GM19099 (cell line): ENCODE data around the gene EIF2A.

ENCODE experiments used
- POLR2A ChIP-seq: IDR thresholded peaks from 3 replicates; pipeline ENCODE4 v1.6.1; 2011; ENCODE audit warnings: low read depth; ENCODE audit not compliant: insufficient read length; ENCODE audit errors: extremely low read depth

The EIF2A gene

DNA sequence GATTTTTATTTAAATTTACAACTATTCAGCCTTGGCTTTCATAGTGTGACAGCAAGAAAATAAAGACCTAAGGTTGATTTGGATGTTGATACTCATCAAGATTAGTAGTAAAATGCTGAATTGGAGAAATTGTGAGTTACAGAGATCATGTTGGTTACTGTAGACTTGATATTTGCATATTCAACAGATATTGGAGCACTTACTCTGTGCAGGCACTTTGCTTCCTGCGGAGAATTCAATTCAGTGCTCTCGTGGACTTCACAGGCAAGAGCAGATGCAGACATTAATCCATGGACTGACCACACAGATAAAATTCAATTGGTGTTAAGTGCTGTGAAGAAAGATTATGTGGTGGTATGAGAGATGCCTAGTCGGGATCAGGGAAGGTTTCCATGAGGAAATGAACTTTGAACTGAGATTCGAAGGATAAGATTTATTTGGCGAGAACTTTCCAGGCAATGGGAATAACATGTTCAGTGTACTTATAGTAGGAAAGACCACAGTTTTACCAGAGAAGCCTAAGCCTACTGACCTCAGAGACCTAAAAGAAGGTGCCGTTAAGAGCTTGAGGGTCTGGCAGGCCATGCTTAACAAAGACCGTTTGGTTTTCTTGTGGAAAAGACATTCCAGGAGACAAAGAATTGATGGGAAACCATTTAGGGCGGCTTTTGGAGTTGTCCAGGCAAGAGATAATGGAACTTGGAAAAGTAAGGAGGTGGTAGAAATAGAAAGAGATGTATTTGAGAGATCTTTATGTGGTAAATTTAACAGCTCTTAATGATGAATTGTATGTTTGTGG, 60.9 kb downstream of the EIF2A start:
- TF ChIP-seq POLR2A = no peak

DNA sequence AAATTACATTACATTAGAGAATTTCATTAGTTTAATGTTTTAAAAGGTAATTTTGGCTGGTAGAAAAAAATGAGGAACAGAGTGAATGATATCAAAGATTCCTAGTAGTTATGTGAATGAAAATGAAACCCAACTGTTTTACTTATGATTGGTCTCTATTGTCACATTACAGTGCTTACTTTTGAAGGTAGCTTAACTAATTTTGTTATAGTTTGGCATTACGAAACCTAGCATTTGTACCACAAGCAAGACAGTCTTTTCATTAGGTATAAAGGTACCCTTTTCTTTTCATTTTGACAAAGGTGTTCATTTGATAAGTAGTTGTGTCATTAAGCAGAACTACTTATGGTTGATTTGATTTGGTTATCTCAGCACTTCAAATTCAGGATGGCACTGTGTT, 63.4 kb downstream of the EIF2A start:
- TF ChIP-seq POLR2A = no peak

GRCh38 chr3:150610785-150611184, 64.2 kb downstream of the EIF2A start:
- TF ChIP-seq POLR2A = no peak

- no peak for TF ChIP-seq POLR2A
These were observed 65.1 kb downstream of the EIF2A start for GRCh38 chr3:150611666-150612065.

GRCh38 chr3:150612494-150612893, 65.9 kb downstream of the EIF2A start:
- no peak for TF ChIP-seq POLR2A

DNA sequence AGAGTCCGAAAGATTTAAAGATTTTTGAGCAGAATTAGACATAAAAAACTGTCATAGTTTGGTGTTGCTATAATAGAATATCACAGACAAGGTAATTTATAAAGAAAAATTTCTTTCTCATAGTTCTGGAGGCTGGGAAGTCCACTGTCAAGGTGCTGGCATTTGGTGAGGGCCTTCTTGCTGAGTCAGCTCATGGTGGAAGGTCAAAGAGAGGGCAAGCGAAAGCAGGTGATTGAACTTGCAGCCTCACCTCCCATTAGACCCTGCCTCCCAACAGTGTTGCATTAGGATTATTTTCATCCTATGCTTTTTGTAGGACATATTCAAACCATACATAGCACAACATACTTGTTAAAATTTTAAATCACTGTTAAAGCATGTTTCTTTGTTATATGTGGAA, 66.4 kb downstream of the EIF2A start:
- no peak for TF ChIP-seq POLR2A

- TF ChIP-seq POLR2A = no peak
These were observed 67.3 kb downstream of the EIF2A start for GRCh38 chr3:150613709-150614480.

GRCh38 chr3:150620002-150620689, 73.6 kb downstream of the EIF2A start:
- TF ChIP-seq POLR2A = no peak

- no peak for TF ChIP-seq POLR2A
These were observed 77.4 kb downstream of the EIF2A start for GRCh38 chr3:150623945-150624344.

DNA sequence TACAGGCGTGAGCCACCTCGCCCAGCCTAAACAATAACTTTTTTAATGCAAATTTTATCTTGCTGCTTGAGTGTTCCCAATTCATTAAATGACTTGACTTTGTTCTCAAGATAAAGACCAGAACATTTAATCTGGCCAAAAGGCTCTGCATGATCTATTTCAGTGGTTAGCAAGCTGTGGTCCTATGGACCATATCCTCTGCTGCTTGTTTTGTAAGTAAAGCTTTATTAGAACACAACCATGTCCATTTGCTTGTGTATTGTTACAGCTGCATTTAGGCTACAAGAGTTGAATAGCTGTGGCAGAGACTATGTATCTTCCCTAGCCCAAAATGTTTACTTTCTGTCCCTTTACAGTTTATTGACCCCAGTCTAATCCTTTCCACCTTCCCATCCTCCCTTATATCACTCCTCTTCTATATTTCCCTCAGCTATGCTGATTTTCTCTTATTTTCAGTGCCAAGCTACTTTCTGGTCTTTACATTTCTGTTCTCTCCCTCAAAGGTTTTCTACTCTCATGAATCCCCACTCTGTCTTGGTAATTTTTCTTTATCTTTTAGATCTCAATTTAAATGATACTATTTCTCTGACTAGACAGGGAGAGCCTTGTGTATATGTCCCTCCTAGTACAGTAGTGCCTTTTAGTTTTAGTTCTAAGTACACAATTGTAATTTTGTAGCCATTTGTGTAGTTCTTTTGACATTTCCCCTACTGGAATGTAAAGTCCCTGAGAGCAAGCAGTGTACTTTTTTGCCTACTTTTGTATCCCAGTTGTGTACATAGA, 79.8 kb downstream of the EIF2A start:
- no peak for TF ChIP-seq POLR2A

DNA sequence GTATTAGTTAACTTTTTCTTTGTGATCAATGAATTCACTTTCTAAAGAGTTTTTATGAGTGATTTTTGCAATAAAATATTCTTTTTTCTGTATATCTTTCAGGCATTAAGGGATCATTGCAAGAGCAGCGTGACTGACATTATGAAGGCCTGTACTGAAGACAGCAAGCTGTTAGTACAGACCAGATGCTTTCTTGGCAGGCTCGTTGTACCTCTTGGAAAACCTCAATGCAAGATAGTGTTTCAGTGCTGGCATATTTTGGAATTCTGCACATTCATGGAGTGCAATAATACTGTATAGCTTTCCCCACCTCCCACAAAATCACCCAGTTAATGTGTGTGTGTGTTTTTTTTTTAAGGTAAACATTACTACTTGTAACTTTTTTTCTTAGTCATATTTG, 81.0 kb downstream of the EIF2A start:
- no peak for TF ChIP-seq POLR2A

DNA sequence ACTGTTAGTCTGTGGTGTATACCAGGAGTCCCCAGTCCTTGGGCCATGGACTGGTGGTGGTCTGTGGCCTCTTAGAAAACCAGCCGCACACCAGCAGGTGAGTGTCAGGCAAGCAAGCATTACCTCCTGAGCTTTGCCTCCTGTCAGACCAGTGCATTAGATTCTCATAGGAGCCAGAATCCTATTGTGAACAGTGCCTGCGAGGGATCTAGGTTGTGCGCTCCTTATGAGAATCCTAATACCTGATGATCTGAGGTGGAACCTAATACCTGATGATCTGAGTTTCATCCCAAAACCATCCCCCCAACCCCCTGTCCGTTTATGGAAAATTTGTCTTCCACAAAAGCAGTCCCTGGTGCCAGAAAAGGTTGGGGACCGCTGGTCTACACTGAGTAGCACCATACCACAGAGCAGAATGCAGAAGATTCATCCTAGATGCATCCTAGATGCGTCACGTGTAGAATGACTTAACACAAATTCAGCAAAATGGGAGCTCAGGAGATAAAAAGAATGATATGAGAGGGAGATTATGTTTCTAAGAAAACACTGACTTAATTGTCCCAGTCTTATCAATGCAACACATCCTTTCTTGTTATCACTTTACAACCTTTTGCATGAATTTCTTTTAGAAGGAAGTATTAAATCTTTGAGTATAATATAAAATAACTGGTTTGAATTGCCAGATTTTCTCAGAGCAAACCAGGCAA, 85.1 kb downstream of the EIF2A start:
- no peak for TF ChIP-seq POLR2A

DNA sequence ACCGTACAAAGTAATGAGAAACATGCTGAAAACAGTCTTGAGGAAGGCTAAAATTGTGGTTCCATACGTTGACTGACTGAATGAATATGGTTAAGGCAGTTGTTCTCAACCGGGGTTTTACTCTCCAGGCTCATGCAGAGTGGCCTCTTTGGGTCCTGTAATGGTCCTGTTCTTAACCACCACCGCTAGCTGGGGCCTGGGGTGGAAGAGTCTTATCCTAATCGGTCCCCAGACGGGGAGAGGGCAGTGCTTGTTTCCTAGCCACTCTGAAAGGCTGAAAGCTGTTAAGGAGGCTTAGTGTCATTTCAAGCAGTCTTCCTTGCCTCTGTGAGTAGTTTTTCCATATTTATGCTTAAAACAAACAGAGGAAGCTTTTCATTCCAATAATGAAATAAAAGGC, 88.5 kb downstream of the EIF2A start:
- no peak for TF ChIP-seq POLR2A

DNA sequence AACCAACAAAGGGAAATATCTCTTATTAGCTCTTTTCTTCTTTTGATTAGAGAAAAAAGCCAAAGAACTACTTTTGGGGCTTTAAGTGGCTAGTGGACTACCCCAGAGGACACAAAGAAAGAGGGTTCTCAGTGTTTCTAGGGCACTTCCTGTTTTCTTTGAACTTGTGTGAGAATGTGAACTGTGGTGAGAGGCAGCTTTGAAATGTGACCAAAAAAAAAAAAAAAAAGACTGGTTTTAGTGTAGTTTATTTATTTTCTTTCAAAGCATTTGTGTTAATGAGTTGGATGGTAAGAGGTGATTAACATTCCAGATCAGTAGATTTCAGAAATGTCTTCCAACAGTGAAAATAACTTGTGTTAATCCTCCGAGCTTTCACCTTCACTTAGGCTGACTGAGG, 88.9 kb downstream of the EIF2A start:
- TF ChIP-seq POLR2A = no peak
